GM21529 (cell line): ENCODE data around the gene TMEM116.
"Not testable (repeated sequence)": the region's sequence is repeated elsewhere in the genome, so short reads cannot be mapped to it uniquely, and the experiment has no call there.

ENCODE experiments used
- ATAC-seq: cut with Tn5 transposase; IDR thresholded peaks from one replicate; pipeline ENCODE4 v1.9.1; 2021; ENCODE audit not compliant: unreplicated experiment

TMEM116 gene

DNA sequence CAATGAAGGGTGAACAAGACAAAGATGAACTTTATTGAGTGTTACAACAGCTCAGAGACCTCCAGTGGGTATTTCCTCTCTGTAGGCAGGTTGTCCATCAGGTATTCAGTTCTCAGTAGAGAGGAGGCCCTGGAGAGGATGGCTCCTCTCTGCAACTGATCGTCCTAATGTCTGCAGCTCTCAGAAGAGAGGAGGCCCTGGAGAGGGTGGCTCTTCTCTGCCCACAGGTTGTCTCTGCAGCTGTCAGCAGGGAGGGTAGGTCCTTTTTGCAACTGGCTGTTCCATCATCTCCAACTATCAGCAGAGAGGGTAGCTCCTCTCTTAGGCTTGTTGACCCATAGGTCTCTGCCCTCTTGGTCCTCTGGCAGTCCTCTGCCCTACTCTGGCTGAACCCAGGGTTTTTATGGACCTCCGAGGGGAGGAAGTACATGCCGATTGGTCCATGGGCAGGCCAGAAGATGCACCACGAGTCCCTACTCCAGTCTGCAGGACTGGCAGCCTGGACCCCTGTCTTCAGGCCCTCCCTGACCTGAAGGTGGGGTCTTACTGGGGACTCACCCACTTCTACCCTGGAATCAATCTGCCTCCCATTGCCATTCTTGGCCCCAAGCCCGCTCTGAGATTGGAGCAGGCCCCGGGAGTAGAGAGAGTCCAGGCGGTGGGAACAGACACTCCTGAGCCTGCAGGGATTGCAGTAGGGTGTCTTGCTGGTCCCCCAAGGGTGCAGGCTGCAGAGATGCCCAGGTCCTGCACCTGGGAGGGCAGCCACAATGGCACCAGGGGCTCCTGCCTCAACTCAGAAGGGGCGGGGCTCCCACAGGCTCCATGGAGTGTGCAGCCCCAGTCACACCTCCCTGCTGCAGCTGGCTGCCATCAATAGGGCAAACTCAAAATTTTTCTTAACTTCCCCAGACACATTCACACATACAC lies 2.3 kb downstream of the TMEM116 start:
- ATAC-seq = no peak

DNA sequence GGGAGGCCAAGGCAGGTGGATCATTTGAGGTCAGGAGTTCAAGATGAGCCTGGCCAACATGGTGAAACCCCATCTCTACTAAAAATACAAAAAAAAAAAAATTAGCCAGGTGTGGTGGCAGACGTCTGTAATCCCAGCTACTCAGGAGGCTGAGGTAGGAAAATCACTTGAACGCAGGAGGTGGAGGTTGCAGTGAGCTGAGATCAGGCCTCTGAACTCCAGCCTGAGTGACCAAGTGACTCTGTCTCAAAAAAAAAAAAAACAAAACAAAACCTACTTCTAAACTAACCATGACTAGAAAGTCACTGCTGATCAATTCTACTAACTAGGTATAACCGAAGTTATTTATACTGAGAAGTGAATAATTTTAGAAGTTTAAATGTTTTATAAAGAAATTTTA lies 3.4 kb downstream of the TMEM116 start:
- not testable (repeated sequence) for ATAC-seq

DNA sequence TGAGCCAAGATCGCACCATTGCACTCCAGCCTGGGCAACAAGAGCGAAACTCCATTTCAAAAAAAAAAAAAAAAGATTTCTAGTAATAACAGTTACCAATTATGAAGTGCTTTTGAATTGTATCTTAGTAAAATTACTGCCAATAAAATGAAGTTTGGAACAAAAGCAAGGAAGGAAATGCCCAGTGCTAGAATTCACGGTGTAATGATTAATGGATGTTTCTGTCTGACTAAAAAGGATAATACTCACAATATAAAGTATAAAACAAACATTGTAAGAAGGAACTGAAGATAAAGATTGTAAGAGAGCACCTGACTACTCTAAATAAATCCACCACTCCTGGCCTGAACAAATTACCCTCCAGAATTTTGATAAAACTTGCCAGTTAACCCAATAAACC lies 4.0 kb downstream of the TMEM116 start:
- no peak for ATAC-seq

DNA sequence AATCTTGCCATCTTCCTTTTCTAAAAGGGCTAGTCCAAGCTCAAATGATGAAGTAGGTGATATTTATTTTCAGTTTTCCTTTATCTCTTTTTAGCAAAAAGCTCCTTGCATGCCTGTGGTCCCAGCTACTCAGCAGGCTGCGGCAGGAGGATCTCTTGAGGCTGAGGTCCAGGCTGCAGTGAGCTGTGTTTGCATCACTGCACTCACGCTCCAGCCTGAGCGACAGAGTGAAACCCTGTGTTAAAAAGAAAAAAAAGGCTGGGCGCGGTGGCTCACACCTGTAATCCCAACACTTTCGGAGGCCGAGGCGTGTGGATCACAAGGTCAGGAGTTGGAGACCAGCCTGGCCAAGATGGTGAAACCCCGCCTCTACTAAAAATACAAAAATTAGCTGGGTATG lies 5.0 kb downstream of the TMEM116 start:
- no peak for ATAC-seq

DNA sequence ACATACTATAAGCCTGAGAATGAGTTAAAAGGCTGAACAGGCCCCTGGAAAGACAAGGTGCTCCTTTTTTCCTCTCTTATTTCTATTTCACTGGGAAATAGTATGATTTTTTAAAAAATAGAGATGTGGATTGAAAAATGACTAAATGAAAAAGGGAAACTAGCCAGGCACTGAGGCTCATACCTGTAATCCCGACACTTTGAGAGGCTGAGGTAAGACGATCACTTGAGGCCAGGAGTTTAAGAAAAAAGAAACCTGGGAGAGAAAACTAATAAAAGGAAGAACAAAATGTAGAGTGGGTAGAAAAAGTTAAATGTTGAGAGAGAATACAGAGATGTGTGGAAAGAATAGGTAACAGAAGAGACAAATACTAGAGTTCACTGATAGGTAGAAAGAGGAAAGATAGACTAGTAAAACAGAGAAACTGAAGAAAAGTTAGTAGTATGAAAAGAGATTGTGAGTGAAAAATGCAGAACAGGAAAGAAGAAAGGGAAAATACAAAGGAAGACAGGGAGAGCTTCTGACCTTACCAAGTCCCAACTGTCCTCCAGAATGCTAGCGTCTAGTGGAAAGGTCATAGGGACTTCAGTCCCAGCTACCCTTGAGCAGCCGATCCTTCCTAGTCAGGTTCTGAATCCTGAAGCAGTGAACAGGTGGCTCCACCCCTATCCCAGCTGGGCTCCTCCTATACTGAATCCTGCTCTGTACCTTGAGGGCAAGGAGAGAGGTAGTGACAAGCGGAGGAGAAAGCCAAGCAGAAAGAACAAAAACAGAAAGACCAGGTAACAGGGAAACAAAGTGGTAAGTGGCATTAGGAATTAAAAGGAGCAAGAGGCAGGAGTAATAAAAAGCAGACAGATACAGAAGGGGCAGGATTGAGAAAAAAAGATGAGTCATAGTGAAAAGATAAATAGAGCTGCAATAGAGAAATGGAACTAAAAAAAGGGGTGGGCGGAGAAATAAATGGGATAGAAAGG lies 7.3 kb downstream of the TMEM116 start:
- no peak for ATAC-seq

DNA sequence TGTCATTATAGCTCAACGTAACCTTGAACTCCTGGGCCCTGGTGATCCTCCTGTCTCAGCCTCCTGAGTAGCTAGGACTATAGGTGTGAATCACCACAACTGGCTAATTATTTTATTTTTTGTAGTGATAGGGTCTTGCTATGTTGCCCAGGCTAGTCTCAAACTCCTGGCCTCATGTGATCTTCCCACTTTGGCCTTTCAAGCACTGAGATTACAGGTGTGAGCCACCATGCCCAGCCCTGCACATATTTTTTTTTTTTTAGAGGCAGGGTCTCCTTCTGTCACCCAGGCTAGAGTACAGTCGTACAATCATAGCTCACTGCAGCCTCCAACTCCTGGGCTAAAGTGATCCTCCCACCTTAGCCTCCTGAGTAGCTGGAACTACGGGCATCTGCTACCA lies 8.9 kb downstream of the TMEM116 start:
- no peak for ATAC-seq

DNA sequence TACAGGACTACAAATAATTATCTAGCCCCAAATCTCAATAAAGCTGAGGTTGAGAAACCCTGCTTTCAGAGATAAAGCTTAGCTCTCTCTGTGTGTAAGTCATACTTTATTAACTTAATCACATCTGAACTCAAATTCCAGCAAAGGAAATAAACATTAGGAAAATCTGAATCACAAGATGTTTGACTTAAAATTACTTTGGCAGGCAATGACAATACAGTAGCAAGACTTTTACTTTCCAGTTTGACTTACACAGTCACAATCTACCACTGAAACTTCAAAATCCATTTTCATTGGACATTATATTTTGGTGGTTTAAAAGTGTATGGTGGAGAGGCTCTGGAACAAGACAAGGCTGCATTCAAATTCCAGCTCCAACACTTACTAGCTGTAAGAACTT lies 11.4 kb downstream of the TMEM116 start:
- no peak for ATAC-seq

DNA sequence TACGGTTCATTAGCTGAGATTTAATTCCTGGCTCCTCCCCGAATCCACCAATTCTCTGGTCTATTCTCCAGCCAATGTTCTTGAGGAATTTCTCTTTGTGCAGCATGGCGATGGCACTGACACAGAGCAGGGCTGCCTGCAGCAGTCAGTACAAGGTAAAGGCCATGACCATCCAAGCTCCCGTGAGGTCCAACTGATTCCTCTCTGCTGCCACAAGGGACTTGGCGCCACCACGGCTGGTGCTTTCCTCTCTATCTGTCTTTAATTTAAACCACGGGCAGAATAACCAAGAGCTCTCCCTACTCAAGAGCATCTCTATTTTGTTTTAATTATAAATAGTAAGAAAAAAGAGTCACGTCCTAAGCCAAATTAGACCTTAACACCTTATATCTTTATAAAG lies 12.1 kb downstream of the TMEM116 start:
- no peak for ATAC-seq

DNA sequence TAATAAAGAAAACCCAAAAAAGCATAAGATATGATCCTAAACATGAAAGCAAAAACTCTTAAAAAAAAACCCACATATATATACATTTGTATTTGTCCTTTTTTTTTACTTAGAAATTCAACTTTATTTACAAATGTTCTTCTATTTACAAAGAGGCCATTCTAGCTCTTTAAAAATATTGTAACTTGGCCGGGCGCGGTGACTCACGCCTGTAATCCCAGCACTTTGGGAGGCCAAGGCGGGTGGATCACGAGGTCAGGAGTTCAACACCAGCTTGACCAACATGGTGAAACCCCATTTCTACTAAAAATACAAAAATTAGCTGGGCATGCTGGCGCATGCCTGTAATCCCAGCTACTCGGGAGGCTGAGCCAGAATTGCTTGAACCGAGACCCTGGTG lies 13.8 kb downstream of the TMEM116 start:
- not testable (repeated sequence) for ATAC-seq

DNA sequence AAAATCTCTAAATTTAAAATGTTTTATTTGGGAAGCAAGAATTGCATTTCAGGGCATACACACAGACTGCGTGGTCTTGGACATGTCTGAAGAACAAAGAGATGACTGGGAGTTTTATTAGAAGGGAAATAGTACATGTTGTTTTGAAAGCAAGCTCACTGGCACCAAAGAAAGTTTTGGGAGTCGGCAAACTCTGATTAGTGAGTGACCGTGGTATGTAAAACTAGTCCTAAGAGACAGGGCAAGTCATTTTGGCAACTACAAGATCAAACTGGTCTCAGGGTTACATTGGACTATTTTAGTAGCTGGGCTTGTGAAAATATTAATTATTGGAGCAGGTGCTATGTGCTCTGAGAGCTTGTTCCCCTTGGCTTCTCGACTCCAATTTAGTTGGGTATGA lies 14.9 kb downstream of the TMEM116 start:
- no peak for ATAC-seq

DNA sequence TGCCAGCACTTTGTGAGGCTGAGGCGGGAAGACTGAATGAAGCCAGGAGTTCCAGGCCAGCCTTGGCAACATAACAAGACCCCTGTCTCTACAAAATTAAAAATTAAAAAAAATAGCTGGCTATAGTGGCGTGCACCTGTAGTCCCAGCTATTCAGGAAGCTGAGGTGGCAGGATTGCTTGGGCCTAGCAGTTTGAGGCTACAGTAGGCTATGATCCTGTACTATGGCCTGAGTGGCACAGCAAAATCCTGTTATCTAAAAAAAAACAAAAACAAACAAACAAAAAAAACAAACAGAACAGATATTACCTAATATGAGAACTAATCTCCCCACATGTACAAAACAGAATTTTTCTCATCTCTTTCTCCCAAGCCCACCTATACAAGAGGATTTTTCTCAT lies 15.7 kb downstream of the TMEM116 start:
- no peak for ATAC-seq

DNA sequence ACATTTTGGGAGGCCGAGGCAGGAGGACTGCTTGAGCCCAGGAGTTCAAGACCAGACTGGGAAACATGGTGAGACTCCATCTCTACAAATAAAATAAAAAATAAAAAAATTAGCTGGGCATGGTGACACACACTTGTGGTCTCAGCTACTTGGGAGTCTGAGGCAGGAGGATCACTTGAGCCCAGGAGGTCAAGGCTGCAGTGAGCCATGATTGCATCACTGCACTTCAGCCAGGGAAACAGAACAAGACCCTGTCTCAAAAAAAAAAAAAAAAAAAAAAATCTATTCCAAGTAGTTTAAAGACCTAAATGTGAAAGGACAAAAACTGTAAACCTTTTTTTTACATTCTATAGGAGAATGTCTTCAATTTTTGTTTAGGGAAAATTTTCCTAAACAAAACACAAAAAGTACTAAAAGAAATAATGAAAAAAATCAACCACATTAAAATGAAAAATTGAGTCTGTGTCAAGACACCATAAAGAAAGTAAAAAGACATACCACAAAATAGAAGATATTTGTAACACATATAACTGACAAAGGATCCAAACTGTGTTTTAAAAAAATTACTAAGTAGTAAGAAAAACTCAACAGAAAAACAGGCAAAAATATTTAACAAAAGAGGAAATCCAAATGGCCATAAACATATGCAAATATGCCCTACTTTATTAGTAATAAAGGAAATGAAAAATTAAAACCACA lies 17.0 kb downstream of the TMEM116 start:
- no peak for ATAC-seq

DNA sequence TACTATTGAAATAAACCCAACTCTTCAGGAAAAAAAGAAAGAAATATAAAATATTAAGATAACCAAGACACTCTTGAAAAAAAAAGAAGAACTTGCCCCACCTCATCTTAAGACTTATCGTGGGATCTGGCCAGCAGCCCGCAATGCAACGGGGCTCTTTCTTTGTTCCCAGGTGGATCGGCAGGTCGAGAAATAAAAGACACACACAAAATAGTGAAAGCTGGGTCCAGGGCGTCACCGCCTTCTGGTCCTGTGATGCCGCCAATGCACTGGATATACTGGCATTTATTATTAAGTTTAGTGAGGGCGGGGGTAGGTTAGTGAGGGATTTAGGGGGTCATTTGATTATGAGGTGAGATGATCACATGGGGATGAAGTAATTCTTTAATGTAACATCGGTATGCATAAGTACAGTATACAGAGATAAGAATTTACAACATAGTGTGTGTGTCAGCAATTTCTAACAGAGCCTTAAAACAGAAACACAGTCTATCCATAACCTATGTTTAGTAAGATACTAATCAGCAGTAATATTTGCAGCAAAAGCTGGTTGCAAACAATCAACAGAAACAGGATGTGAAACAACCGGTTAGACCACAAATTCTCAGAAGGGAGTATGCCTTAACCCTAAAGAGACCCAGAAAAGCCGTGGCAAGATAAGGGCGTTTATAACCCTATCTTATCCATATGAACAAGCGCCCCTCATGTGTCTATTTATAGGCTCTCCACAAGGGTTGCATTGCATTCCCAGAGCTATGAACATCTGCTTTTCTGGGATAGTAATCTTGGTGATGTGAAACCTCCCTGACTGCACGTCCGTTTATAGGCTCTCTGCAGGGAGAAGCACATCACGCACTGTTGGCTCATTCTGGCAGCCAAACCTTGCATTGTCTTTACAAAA lies 18.5 kb downstream of the TMEM116 start:
- ATAC-seq = peak; percentile 61

DNA sequence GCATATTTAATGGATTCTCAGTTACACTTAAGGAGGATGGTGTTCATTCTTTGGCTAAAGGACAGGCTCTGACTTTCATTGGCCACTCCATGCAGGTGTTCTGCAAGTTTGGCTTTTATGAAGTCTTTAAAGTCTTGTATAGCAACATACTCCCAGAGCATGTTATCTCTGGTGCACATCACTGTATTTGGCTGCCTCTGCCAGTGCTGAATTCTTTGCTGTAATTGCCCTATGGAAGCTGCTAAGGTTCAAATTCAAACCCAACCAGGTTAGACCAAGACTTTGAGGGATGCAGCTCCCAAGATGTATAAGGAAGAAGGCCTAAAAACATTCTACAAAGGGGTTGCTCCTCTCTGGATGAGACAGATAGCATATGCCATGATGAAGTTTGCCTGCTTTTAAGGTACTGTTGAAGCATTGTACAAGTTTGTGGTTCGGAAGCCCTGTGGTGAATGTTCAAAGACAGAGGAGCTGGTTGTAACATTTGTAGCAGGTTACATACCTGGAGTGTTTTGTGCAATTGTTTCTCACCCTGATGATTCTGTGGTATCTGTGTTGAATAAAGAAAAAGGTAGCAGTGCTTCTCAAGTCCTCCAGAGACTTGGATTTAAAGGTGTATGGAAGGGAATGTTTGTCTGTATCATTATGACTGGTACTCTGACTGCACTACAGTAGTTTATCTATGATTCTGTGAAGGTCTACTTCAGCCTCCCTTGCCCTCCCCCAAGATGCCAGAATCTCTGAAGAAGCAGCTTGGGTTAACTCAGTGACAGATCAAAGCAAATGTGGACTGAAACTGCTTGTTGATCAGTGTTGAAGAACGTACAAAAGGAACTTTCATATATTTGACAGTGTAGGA lies 19.4 kb downstream of the TMEM116 start:
- ATAC-seq = peak; percentile 44

DNA sequence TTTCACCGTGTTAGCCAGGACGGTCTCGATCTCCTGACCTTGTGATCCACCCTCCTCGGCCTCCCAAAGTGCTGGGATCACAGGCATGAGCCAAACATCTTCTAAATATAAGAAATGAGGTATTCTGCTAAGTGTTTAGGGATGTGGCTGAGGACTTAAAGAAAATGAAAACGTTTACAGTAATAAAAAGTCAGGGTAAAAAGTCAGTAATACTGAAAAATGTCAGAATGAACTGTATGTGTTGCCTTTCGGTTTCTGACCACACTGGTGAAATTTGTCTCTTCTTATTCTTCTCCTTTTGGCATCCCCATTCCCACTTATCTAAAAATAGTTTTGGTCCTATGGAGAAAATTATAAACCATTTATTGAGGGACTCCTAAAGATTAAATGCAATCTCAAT lies 20.5 kb downstream of the TMEM116 start:
- no peak for ATAC-seq

DNA sequence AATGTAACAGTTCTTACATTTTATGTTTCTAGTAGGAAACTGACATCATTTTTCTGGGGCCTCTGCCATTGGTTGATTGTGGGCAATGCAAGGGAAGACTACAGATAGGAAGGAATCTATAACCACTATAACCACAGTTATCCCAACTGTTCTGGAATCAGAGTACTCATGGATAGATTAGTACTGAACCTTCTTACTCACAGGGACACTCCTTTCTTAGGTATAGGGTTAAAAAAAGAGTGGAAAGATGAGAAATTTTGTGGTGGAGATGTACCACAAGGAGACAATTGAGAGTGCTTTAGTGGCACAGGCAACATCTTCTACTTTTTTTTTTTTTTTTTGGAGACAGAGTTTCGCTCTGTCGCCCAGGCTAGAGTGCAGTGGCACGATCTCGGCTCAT lies 21.0 kb downstream of the TMEM116 start:
- ATAC-seq = no peak

DNA sequence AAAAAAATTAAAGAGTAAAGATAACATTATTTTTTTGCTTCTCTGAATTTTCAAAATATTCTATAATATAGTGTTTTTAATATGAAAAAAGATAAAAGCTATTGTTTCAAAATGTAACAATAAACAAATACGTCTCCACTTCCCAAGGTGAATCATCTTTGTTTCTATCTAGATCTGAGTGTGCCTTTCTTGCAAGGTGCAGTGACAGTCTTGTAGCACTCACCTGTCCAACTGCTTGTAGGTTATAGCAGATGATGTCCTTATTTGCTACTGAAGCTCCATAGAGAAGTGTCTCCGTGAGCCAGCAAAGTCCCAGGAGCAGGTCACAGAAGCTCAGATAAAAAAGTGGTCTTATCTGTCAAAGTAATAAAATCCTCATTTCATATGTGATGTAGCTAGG lies 21.4 kb downstream of the TMEM116 start:
- ATAC-seq = no peak

DNA sequence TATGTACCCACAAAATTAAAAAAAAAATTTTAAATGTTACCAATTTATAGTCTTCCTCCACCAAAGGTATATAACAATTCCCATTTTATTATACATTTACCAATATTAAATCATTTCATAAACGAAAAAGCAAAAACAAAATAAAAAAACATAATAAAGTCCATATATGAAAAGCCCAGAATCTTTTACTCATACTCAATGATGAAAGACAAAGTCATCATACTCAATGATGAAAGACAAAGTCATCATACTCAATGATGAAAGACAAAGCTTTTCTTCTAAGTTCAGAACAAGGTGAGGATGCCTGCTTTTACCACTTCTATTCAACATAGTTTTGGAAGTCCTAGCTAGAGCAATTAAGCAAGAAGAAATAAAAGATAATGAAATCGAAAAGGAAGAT lies 28.1 kb downstream of the TMEM116 start:
- ATAC-seq = no peak

DNA sequence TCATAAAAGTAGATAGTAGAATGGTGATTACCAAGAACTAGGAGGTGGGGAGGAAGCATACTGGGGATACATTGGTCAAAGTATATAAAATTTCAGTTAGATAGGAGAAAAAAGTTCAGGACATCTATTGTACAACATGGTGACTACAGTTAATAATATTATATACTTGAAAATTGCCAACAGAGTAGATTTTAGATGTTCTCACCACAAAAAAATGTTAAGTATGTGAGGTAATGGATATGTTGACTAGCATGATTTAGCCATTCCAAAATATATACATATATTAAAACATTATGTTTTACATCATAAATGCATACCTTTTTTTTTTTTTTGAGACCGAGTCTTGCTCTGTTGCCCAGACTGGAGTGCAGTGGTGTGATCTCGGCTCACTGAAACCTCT lies 31.0 kb downstream of the TMEM116 start:
- no peak for ATAC-seq
